ENCODE results near the gene EPHX1. TPM values are rescaled to one million over a fixed set of nuclear protein-coding genes. Genes with fewer than 3 reads are reported as not detected.

EPHX1 gene
- total RNA-seq = 46.1 and 73.5 TPM in 2 replicates

DNA sequence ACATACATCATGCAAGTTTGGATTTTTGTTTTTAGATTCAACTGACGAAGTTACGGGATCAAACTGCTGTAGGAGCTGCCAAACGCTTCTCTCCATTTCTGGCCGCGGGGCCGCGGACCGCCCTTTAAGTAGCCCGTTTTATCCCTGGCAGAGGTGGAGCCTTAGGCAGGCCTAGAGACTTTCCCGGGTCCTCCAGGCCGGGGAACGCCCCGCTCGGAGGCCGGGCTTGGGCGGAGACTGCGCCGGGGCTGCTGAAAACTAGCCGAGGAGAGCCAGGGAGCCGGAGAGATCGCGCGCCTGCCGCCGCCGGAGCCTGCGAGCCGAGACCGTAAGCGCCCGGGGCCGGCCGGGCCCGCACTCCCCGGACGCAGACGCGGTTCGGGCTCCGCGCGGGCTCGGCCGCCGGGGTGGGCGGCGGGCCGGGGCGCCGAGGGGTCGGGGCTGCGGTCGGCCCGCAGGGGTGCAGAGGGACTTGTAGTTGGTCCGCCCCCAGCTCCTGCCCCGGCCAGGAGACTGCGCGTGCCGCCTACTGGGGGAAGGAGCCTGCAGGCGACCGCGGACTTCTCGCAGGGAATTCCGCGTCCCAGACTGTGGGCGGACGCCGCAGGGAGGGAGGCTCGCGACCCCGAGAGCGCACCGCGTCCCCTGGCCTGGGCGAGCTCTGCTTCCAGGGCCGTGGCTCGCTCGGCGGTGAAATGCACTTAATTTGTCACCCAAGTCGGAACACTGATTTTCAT lies at the start of gene EPHX1:
EPHX1 (plus strand) TSS at position 283 of the 737 bp plus-strand sequence. CDS start 18,606 bp downstream, outside the sequence.

DNA sequence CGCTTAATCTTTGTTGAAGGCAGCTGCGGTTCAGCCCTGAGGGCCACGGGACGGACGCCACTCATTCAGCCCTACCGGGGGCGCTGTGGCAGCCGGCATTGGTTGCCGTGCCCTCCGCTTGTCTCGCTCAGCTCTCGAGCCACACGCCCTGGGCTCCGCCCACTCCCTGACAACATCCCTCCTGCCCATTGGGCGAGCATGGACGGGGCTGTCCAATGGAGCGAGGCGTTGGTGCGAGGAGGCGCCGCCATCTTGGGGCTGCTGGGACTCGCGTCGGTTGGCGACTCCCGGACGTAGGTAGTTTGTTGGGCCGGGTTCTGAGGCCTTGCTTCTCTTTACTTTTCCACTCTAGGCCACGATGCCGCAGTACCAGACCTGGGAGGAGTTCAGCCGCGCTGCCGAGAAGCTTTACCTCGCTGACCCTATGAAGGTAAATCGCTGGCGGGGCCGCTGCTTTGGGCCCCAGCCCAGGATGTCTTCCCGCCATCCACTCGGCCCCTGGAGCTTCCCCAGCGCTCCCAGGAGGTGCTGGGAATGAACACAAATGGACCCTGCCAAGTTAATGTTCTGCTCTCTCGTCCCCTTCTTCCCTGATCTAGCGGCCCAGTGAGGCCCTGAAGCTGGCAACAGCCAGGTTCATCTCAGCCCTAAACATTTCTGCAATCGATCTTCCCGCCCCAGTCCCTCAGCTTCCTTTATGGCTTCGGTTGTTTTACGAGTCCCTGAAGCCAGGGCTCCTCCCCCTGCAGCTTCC lies 32.2 kb upstream of the EPHX1 start, which contains the start of gene SRP9:
SRP9 (plus strand) TSS at position 244 of the 754 bp plus-strand sequence; CDS start at position 359, 115 bp downstream.

GRCh38 chr1:225881959-225882693 lies 72.2 kb downstream of the EPHX1 start, which contains the start of gene TMEM63A:
Gene TMEM63A (minus strand): TSS chr1:225882380. CDS start chr1:225877580, 4,800 bp downstream.

GRCh38 chr1:225888898-225889601 lies 79.1 kb downstream of the EPHX1 start, which contains the start of gene LEFTY1:
Gene LEFTY1 (minus strand): TSS chr1:225889146. CDS start chr1:225889066, 80 bp downstream.

Other genes starting within 250 kb of the EPHX1 start
- 107 and 160 TPM in 2 replicates for gene ENAH, start 157.0 kb upstream of the EPHX1 start, total RNA-seq
- 169 and 219 TPM in 2 replicates for gene SRP9, start 32.3 kb upstream of the EPHX1 start, total RNA-seq
- gene TMEM63A, start 72.3 kb downstream of the EPHX1 start, total RNA-seq = 30.8 and 36.5 TPM in 2 replicates
- 0.13 TPM in 1 of 2 replicates, not detected in the other for gene LEFTY1, start 79.0 kb downstream of the EPHX1 start, total RNA-seq
- gene PYCR2, start 114.1 kb downstream of the EPHX1 start, total RNA-seq = 37.6 and 48.9 TPM in 2 replicates
- 0.10 TPM in 1 of 2 replicates, not detected in the other for gene LEFTY2, start 131.1 kb downstream of the EPHX1 start, total RNA-seq
- 20.3 and 21.4 TPM in 2 replicates for gene SDE2, start 189.2 kb downstream of the EPHX1 start, total RNA-seq

All from smooth muscle cell of the pulmonary artery (primary cell).